Neuronal stem cell (in vitro differentiated cells): Measurements from ENCODE around the gene MAP2K7.

Experiments
- DNase-seq: peaks from one replicate; pipeline ENCODE4 v3.0.0-alpha.2; 2013; ENCODE audit warnings: low spot score
- H2AFZ ChIP-seq: one replicate; pipeline ENCODE4 v1.6.1; 2013; ENCODE audit warnings: mild to moderate bottlenecking, low read length, inconsistent platforms
- H2AK5ac ChIP-seq: 2 replicates; pipeline ENCODE4 v1.6.1; 2013; ENCODE audit warnings: low read depth, mild to moderate bottlenecking, inconsistent platforms, low read length, moderate library complexity, mixed read lengths
- H2BK120ac ChIP-seq: 2 replicates; pipeline ENCODE4 v1.6.1; 2013; ENCODE audit warnings: low read depth, mild to moderate bottlenecking, inconsistent platforms, low read length, moderate library complexity, mixed read lengths
- H2BK12ac ChIP-seq: one replicate; pipeline ENCODE4 v1.6.1; 2013; ENCODE audit warnings: low read length, inconsistent platforms
- H2BK15ac ChIP-seq: 2 replicates; pipeline ENCODE4 v1.6.1; 2013; ENCODE audit warnings: mild to moderate bottlenecking, low read length, inconsistent platforms, mixed read lengths
- H2BK5ac ChIP-seq: one replicate; pipeline ENCODE4 v1.6.1; 2013; ENCODE audit warnings: inconsistent platforms, mild to moderate bottlenecking, low read length, moderate library complexity
- H3K14ac ChIP-seq: one replicate; pipeline ENCODE4 v1.6.1; 2013; ENCODE audit warnings: low read length, inconsistent platforms
- H3K18ac ChIP-seq: 2 replicates; pipeline ENCODE4 v1.6.1; 2013; ENCODE audit warnings: low read length, inconsistent platforms
- H3K23ac ChIP-seq: 2 replicates; pipeline ENCODE4 v1.6.1; 2013; ENCODE audit warnings: low read depth, mild to moderate bottlenecking, mixed read lengths, low read length, inconsistent platforms; ENCODE audit not compliant: poor library complexity
- H3K27ac ChIP-seq: replicated peaks from 3 replicates; pipeline ENCODE4 v1.5.1; 2013; ENCODE audit warnings: low read length, inconsistent platforms
- H3K27me3 ChIP-seq, 3 experiments: 2 replicates each; pipeline ENCODE4 v1.6.1; 2013; ENCODE audit warnings: low read length in 3 of 3, mild to moderate bottlenecking in 2 of 3, inconsistent platforms in 1 of 3, low read depth in 1 of 3, mixed read lengths in 1 of 3, moderate library complexity in 1 of 3; ENCODE audit not compliant: control insufficient read depth in 3 of 3, insufficient read depth in 3 of 3
- H3K36me3 ChIP-seq, 2 donors: replicated peaks in 1 of 2; 2 replicates each; pipeline ENCODE4 v1.6.1; 2013; ENCODE audit warnings: low read length in 2 of 2; ENCODE audit not compliant: control insufficient read depth in 2 of 2, insufficient read depth in 2 of 2
- H3K4ac ChIP-seq: 2 replicates; pipeline ENCODE4 v1.6.1; 2013; ENCODE audit warnings: inconsistent platforms, mild to moderate bottlenecking, low read length, moderate library complexity
- H3K4me1 ChIP-seq, 2 donors: 1 replicate in 1 of 2; 2 replicates in 1 of 2; pipeline ENCODE4 v1.6.1; 2013; ENCODE audit warnings: low read length in 2 of 2, low read depth in 1 of 2; ENCODE audit not compliant: control insufficient read depth in 2 of 2, insufficient read depth in 1 of 2
- H3K4me2 ChIP-seq: one replicate; pipeline ENCODE4 v1.6.1; 2013; ENCODE audit warnings: mild to moderate bottlenecking, low read length, inconsistent platforms; ENCODE audit not compliant: insufficient read depth, poor library complexity, severe bottlenecking
- H3K4me3 ChIP-seq, 2 donors: 2 replicates each; pipeline ENCODE4 v1.5.1; 2013; ENCODE audit warnings: low read length in 2 of 2, mild to moderate bottlenecking in 2 of 2, inconsistent platforms in 1 of 2, moderate library complexity in 1 of 2
- H3K79me1 ChIP-seq: one replicate; pipeline ENCODE4 v1.6.1; 2013; ENCODE audit warnings: low read depth, mild to moderate bottlenecking, inconsistent platforms, low read length, moderate library complexity
- H3K9ac ChIP-seq: one replicate; pipeline ENCODE4 v1.6.1; 2013; ENCODE audit warnings: mild to moderate bottlenecking, low read depth, low read length, inconsistent platforms; ENCODE audit not compliant: poor library complexity
- H3K9me3 ChIP-seq, 2 donors: replicated peaks in 1 of 2; 2 replicates each; pipeline versions ENCODE3 to v1.6.1; 2013; ENCODE audit warnings: low read length in 2 of 2, mild to moderate bottlenecking in 2 of 2, inconsistent platforms in 1 of 2, low read depth in 1 of 2, mixed read lengths in 1 of 2, moderate library complexity in 1 of 2; ENCODE audit not compliant: control insufficient read depth in 2 of 2, insufficient read depth in 1 of 2
- H4K8ac ChIP-seq: one replicate; pipeline ENCODE4 v1.6.1; 2013; ENCODE audit warnings: low read depth, mild to moderate bottlenecking, inconsistent platforms, low read length, moderate library complexity
- H4K91ac ChIP-seq: one replicate; pipeline ENCODE4 v1.6.1; 2013; ENCODE audit warnings: low read length, low read depth, mild to moderate bottlenecking, inconsistent platforms; ENCODE audit not compliant: poor library complexity
- WGBS, 2 donors: extraction: QIAGEN DNeasy Blood & Tissue Kit; methylation state at CpG; one replicate each; pipeline ENCODE4 v1.1.7; 2013; ENCODE audit warnings: missing lambda C conversion rate in 2 of 2, mixed read lengths in 1 of 2; ENCODE audit not compliant: insufficient read length in 2 of 2, insufficient replicate concordance in 1 of 2; ENCODE audit errors: extremely low coverage in 2 of 2; 5-methylcytosine and 5-hydroxymethylcytosine counted together

The MAP2K7 gene

DNA sequence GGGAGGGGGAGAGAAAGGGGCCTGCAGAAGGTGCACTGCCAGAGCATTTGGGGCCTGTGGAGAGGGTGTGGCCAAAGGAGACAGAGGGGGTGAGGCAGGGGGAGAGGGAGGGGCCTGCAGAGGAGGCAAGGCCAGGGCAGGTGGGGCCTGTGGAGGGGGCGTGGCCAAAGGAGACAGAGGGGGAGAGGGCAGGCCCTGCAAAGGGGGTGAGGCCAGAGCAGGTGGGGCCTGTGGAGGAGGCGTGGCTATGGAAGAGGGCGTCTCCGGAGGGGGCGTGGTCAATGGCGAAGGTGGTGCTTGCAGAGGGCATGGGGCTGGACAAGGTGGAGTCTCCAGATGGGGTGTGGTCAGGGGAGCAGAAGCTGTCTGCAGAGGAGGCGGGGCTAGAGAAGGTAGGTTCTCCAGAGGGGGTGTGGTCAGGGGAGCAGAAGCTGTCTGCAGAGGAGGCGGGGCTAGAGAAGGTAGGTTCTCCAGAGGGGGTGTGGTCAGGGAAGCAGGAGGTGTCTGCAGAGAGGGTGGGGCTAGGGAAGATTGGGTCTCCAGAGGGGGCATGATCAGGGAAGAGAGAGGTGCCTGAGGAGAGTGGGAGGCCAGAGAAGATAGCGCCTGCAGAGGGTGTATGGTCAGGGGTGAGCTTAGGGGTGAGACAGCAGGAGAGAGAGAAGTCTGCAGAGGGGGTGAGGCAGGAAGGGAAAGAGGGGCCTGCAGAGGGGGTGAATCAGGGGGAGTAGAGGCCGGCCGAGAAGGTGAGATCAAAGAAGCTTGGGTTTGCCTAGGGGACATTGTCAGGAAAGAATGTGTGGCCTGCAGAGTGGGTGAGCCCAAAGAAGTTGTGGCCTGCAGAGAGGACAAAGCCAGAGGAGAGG lies 32.9 kb upstream of the MAP2K7 start:
- Histone ChIP-seq H3K18ac (peak overlapping the region; percentile 92), H4K8ac (no peak overlapping the region), H3K14ac (no peak overlapping the region), H2AK5ac (peak overlapping the region; percentile 85), H3K9ac (no peak overlapping the region), H3K9me3 (no peaks in the 10 kb centered on the region), H3K27me3 (no peaks in the 10 kb centered on the region), H2BK120ac (no peak overlapping the region), H3K4ac (no peak overlapping the region), H3K27ac (peak overlapping the region; percentile 97), H3K79me1 (peaks cover 3% of the 10 kb centered on the region), H2AFZ (peak overlapping the region; percentile 81), H3K4me1 (peaks cover 34 to 37% of the 10 kb centered on the region in 2 donors), H3K36me3 (peaks cover 2 to 24% of the 10 kb centered on the region in 2 donors), H2BK12ac (no peak overlapping the region), H2BK15ac (no peak overlapping the region), H4K91ac (no peak overlapping the region), H2BK5ac (peak overlapping the region; percentile 77), H3K4me3 (no peak overlapping the region), H3K4me2 (peak overlapping the region; percentile 56), H3K23ac (peak overlapping the region; percentile 48)
- no CpG with 5 or more reads among the region's 11 CpGs for WGBS, 2 donors
- peak; percentile 85 for DNase-seq

- Histone ChIP-seq H2BK5ac (peak overlapping the region; percentile 84), H3K27me3 (no peaks in the 10 kb centered on the region), H3K18ac (peak overlapping the region; percentile 92), H3K4me1 (peaks cover 34% of the 10 kb centered on the region in 2 donors), H3K9me3 (no peaks in the 10 kb centered on the region), H3K79me1 (peaks cover 3% of the 10 kb centered on the region), H3K23ac (peak overlapping the region; percentile 91), H2AFZ (peak overlapping the region; percentile 81), H3K4ac (no peak overlapping the region), H3K36me3 (peaks cover 2 to 24% of the 10 kb centered on the region in 2 donors), H2BK120ac (no peak overlapping the region), H3K27ac (peak overlapping the region; percentile 97), H3K14ac (no peak overlapping the region), H4K91ac (no peak overlapping the region), H2BK15ac (peak overlapping the region; percentile 85), H4K8ac (no peak overlapping the region), H2BK12ac (no peak overlapping the region), H3K4me3 (peak overlapping the region; percentile 27 to 45), H3K4me2 (peak overlapping the region; percentile 56), H3K9ac (no peak overlapping the region), H2AK5ac (peak overlapping the region; percentile 40)
- no CpG with 5 or more reads among the region's 33 CpGs for WGBS, 2 donors
- DNase-seq = peak; percentile 97
Measured at GRCh38 chr19:7871437-7872305, 32.0 kb upstream of the MAP2K7 start.

DNA sequence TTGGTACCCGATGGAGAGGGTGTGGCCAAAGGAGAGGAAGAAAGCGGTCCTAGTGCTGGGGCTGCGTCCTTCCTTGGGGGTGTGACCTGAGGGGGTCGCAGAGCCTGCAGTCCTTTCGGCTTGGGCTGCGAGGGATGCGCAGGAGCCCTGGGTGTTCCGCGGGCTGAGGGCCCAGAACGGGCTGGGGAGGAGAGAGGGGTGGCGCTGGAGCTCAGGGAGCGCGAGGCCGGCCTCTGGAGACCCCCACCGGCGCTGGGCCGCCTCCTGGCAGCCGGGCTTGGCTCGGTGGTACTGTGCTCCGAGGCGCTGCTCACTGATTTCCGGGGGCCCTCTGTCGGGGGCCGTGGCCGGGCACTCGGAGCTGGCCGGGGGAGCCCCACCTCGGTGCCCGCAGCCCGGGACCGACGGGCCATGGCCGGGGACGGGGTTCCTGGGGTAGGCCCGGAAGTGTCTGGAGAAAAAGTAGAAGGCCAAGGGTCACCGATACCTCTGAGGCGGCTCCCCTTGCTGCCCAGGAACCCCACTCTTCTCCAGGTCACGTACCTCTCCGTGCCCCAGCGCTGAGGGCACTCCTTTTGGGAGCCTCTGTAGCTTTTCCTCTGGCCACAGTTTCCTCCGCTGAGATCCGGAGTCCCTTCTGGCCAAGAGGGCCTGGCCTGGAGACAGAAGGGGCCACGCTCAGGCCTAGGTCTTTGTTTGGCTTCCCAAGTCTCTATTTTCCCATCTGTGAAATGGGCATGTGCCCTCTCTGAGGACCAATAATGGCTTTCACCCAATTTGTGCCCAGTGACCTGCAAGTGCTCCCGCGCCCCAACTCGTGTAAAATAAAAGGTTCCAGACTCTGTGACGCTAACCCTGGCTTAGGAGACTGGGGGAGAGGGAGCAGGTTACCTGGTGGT lies 31.1 kb upstream of the MAP2K7 start:
- Histone ChIP-seq H3K4me2 (peak overlapping the region; percentile 81), H3K27me3 (no peaks in the 10 kb centered on the region), H2AK5ac (peak overlapping the region; percentile 99)

More for the DNA sequence above, 31.1 kb upstream of the MAP2K7 start:
- no peak for DNase-seq
- Histone ChIP-seq H3K9ac (no peak overlapping the region), H3K4me1 (peaks cover 28 to 34% of the 10 kb centered on the region in 2 donors), H2BK5ac (peak overlapping the region; percentile 84), H4K91ac (no peak overlapping the region), H2BK12ac (no peak overlapping the region), H3K14ac (no peak overlapping the region), H2BK15ac (peak overlapping the region; percentile 95), H3K9me3 (no peaks in the 10 kb centered on the region), H2BK120ac (peak overlapping the region; percentile 47), H3K27ac (peak overlapping the region; percentile 78), H3K23ac (peak overlapping the region; percentile 91), H3K36me3 (peaks cover under 1 to 20% of the 10 kb centered on the region in 2 donors), H2AFZ (no peak overlapping the region), H4K8ac (no peak overlapping the region), H3K4ac (no peak overlapping the region), H3K18ac (peak overlapping the region; percentile 90), H3K79me1 (peaks cover 3% of the 10 kb centered on the region), H3K4me3 (peak overlapping the region in 1 of 2 donors; percentile 81)
- no CpG with 5 or more reads among the region's 47 CpGs for WGBS, 2 donors
